GM18873 (cell line): ENCODE data around the gene ANKRD10.

Experiments used
- ATAC-seq: cut with Tn5 transposase; IDR thresholded peaks from one replicate; pipeline ENCODE4 v1.9.1; 2021; ENCODE audit warnings: mild to moderate bottlenecking, moderate library complexity, moderate number of reproducible peaks; ENCODE audit not compliant: unreplicated experiment, low FRiP score

Gene ANKRD10

DNA sequence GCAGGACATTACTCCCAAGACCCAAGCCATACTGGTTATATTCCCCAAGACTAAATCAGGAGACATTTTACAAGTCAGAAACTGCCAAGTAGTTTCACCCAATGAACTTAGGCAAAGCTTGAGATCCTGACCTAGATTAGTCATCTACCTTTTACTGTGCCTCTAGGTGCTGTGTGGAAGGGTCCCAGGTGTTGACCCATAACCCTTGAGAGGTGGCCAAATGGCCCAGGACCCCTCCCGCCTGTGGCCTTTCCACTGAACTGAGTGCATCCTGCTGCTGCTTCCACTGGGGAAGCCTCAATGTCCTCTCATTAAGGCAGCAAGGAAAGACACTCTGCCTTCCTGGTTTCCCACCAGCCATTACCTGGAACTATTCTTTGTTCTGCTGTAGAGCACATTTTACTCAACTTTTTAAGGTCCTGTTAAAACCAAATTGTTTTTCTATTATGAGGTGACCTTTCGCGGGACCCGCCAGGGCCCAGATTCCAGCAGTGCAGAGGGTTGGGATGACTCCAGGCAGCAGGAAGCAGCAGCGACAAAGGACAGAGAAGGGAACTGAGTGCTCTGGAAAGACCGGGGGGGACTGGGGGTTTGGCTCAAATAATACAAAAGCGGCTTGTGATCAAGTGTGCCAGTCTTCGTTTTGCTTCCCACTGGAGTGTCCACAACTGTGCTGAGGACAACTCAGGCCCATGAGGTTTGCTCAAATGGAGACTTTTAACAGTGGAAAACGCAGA, 27.1 kb downstream of the ANKRD10 start:
- no peak for ATAC-seq

DNA sequence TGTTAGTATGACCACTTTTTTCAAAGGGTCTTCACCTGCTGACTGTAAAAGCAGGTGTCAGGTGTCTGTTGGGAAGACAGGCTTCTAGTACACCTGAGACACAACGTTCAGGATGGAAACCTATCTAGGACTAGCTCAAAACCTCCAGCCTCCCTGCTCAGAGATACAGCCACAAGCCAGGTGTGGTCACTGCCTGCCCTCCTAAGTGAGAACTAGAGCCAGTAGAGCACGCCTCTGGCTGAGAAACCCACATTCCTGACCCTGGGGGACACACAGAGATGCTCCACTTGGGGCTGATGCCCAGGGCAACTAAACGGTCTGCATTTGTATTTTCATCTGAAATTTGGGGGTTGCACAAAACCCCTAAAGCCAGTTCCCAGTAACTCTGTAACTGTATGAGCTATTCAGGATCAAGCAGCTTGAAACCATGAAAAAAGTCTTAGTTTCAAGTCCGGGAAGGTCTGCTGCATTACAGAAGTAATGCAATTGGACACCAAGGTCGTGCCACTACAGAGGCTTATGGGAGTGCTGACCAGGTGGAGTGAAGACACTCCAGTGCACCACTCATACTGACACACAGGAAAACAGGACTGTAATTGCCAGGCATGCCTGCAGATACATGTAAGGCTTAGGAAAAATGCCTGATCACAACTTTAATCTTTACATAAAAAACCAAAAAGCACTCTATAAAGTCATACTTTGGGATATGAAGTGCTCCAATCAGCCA, 27.8 kb downstream of the ANKRD10 start:
- ATAC-seq: no peak

DNA sequence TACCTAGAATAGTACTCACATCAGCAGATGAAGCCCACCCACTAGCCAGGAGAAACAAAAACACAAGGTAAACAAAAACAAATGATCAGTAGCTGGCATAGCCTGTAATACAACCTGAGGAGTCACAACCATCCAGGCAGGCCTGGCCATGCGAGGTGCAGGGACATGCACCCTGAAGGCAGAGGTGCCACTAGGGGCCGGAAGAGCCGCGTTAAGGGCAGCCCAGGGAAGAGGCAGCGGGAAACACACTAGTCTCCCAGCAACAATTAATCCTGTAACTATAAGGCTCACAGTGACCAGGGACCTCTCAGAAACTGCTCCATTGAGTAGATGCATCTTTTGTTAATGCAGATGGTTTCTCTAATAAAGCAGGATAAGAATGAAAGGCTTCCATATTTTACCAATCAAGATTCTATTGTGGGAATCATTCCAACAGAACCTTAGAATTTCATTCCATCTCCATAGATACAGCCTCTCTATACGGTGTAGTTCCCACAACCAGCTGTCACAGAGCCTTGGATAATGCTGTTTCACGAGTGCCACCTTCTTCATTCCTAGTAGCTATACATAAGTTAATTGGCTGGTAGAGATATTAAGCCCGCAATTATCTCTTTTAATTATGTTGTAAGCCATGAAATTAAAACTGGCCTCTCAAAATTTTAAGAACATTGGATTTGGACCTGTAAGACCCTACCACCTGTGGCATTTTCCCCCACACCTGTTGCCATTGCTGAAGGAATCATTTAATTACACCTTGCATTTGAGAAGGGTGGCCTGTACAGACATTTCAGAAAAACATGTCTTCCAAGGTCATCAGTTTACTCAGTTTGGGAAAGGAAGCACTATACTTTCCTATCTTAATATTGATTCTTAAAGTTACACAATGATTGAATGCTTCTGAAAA, 28.7 kb downstream of the ANKRD10 start:
- no peak for ATAC-seq

DNA sequence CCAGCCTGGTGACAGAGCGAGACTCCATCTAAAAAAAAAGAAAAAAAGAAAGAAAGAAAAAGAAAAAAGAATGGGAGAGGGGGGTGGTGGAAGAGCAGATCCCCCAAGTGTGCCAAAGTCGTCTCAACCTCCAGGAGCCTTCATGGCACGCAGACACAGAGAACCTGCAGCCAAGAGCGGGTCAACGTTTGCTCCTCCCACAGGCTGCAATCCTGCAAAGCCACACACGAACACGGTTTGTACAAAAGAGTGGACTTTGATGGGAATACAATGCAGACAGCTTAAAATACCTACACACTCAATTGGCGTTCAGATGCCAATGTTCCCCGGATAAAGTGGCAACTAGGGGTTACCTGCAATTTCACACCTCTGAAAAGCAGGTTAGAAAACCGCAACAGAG, 29.4 kb downstream of the ANKRD10 start:
- ATAC-seq: no peak

DNA sequence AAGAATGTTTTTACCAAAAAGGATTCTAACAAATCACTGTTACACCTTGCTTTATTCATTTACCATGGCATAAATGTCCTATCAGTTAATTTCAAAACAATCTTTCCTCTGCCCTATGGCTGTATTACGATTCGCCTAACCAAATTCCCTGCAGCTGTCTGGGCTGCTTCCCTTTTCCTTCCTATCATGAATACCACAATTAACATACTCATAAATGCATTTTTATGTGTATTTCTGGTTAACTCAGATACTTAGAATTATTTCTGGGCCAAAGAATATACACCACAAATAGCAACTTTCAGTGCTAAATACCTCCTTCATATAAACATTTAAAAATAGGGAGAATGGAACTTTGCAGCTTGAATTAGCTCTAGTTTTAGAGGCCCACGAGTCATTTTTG, 30.4 kb downstream of the ANKRD10 start:
- ATAC-seq: no peak

DNA sequence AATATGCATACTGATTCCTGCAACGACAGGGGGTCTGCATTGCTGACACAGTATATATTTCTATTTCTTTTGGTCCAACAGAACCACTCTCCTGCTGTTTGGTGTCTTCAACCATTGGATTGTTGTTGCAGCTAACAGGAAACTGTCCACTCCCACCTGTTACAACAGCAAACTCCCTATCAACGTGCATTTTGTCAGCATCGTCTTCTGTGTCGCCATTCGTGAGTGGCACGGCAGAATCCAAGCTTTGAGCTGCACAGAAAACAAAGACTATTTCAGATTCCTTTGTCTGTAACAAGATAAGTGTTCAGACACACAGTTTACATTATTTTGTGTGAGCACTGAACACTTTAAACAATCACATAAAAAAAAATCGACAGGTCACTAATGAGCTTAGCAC, 31.3 kb downstream of the ANKRD10 start:
- no peak for ATAC-seq

DNA sequence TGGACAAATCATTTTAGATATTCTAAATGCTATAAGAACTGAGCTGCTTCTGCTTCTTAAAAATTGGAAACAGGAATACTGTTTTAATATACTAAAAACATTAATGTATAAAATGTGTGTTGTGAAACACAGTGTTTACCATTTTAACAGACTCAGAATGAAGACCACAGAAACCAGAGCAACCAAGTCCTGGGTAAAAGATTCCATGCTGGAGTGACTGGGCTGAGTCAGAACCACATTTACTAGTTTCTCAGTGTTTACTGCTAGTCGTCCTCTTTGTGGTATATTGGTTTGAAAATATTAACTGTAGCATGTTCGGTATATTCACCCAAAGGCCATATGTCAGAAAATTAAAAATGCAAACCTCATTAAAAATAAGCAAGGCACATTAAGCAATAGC, 31.9 kb downstream of the ANKRD10 start:
- ATAC-seq: no peak

DNA sequence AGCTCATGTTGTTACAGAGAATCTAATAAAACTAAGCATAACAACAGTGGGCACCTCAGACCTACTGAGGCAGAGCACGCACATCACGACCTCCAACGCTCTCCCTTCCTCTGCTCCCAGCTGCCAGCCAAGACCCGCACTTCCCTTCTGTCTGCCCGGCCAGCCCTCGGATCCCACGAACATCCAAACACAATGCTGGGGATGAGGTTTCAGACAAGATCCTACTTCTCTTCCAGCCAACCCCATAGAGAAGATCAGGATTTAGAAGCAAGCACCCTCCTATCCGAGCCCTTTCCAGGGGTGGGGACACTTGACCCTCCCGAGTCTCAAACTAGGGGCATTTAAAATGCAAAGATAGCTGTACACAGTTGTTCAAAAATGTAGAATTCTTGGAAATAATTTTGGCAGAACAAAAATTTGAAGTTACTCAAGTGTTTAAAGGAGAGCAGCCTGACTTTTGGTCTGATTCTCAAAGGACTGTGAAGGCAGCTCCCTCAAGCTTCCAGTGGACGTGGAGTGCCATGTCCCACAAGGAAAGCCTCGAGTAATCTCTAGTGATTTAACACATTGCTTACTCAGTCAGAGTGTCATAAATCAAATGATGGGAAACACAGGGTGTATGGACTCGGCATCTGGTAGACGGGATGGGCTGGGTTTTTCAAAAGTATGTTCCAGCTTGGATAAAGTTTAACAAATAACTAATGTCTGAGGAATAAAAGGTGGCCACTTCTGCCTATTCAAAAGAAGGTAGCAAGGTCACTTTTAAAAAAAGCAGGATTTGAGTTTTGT, 32.8 kb downstream of the ANKRD10 start:
- ATAC-seq: no peak

DNA sequence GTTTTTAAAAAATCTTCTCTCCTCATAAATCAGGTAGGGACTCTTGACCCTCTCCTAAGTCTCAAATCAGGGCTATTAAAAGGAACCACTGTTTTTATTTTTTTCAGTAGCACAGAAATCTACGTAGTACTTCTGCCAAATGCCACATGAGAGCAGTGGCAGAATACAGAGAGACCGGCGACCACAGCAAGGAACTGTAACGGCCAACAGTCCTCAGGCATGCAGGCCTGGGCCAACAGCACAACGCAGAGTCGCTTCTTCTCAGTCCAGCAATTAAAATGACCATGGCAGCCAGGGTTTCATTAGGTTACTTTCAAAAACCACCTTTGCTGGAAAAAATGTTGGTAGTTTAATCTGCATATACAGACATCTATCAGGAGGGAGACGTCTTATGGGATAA, 34.2 kb downstream of the ANKRD10 start:
- no peak for ATAC-seq

DNA sequence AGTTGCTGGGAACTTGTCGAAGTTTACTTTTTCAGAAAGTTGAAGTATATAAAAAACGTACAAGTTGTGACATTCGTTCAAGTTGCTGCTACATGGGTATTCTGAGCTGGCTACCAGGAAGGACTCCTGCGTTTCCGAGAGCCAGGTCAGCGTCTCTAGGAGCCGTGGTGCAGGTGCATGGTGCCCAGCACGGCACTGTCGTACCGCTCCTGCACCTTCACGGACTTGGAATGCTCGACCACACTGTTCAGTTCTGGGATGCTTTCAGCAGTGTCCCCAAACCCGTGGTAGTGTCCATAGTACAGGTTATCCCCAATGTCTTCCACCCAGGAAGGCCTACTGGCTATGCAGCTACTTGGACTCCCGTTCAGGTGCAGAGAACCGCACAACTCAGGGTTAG, 35.4 kb downstream of the ANKRD10 start:
- ATAC-seq: no peak

DNA sequence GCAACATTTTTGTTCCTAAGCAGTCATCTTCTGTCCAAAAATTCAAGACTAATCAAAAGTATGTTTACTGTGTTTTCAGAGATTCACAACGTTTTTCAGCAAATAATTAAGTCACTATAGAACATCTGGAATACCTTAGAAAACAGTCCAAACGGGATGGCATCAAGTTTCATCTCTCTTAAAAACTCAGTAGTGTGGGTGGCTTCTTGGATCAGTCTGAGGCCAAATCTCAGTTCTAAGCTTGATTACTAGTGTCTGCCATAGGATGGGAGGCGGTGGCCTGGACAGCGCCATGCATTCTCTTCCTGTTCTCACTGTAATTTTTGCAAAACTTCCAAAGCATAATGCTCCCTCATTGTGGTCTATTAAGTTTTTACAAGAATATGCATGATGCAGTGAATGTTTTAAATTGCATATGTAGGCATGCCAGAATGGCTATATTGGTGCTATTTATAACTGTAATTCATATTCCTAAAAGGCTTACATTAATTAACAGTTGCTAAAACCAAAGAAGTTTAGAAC, 37.1 kb downstream of the ANKRD10 start:
- no peak for ATAC-seq

DNA sequence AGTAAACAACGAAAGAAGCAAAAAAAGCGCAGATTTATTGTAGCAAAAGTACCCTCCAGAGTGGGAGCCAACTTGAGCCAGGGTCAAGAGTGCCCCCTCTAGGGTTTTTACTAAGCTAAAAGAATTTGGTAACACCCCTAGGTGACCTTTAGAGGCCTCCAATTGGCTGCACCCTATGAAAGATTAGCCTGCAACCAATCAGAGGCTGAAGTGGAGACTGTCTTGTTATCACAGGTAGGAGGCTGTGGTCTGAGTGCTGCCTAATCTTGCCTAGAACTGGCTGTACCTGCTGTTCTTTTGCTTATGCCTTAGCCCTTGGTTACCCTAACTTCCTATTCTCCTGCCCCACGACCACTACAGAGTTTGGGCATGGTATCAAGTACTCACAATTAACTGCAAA, 38.3 kb downstream of the ANKRD10 start:
- no peak for ATAC-seq

DNA sequence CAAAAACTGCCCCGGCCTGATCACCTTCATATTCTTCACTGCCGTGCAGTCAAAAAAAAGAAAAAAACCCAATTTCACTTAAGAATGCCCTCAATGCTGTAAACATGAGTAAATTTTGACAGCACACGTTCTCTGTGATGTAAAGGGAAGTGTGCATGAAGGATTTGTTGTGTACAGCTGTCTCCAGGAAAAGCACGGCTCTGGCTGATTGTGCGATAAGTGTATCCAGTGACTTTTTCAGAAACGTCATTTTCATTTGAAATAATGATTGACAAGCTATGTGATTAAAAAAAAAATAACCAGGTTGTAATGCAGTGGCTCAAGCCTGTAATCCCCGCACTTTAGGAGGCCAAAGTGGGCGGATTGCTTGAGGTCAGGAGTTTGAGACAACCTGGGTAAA, 39.6 kb downstream of the ANKRD10 start:
- no peak for ATAC-seq

DNA sequence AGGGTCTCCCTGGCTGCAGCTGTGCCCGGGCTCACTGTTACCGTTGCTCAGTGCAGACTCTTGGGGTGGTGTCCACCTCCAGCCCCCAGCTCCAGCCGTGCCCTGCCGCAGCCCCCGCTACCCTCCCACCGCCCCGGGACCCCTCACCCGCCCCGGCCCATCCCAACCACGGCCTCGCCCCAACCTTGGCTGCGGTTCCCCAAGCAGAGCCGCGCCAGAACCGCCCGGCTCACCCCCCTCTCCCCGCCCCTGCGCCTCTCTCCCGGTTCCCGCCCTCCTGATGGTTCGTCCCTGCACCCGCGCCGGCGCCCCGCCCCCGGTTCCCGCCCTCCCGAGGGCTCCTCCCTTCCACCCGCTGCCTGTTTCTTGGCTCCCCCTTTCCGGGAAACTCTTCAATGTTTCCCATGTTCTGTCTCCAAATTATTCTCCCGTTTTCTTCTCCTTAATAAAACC, 40.3 kb downstream of the ANKRD10 start:
- ATAC-seq: no peak

DNA sequence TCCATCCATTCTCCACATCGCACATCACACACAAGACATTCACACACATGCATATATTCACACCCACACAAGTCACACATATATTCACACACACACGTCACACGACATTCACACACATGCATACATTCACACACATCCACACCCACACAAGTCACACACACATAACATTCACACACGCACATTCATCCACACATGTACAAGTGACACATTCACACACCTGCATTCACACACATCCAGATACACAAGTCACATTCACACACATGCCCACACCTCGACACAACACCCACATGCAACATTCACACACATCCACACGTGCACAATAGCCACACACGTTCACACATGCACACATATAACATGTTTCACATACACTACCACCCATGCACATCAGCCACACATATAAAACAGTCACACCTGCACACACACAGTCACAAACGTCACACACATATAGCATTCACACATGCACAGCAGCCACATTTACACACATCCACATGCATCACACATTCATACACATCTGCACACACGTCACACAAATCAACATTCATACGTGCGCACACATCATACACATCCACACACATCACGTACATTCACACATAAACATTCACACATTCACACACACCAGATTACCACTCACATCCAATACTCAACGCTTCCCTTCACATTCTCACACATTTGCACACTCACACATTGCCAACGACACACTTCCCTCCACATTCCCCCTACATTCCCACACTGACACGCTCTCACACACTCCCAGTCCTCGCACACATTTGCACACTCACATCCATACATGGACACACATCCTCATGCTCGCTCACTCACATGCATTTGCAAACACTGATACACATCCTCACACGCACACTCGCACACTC, 41.0 kb downstream of the ANKRD10 start:
- no peak for ATAC-seq

DNA sequence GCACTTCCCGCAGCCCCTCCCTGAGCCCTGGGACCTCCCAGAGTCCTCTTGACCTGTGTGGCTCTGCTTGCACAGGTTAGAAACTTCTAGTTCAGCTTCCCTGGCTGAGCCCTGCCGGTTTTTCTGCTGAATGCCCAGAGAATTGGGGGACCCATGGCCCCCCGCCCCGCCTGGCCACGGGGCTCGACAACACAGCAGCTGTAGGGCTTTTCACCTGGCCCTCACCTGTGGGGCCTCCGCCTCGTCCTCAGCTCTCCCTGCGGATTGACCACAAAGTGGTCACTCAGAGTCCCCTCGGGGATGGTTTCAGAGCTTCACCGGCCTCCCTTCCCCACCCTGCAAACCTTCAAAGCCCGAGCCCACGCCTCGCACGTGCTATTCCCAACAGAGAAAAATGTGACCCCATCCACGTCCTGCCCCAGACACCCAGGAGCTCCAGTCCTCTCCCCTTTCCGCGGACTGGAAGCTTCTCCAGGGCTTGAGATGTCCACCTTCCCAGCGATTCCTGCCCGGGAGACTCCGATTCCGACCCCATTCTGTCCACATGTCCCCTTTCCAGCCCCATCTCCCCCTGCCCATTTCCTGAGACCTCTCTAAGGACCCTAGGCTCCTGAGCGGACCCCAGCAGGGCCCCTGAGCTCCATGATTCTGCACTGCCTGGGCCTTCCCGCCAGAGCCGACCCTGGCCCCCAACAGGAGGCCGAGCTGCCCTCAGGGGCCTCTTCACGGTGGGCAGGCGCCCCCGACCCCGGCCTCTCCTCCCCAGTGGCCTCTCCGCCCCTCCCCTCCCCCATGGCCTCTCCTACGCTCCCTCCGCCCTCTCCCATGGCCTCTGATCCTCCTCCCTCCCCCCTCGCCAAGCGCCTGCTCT, 41.9 kb downstream of the ANKRD10 start:
- no peak for ATAC-seq

DNA sequence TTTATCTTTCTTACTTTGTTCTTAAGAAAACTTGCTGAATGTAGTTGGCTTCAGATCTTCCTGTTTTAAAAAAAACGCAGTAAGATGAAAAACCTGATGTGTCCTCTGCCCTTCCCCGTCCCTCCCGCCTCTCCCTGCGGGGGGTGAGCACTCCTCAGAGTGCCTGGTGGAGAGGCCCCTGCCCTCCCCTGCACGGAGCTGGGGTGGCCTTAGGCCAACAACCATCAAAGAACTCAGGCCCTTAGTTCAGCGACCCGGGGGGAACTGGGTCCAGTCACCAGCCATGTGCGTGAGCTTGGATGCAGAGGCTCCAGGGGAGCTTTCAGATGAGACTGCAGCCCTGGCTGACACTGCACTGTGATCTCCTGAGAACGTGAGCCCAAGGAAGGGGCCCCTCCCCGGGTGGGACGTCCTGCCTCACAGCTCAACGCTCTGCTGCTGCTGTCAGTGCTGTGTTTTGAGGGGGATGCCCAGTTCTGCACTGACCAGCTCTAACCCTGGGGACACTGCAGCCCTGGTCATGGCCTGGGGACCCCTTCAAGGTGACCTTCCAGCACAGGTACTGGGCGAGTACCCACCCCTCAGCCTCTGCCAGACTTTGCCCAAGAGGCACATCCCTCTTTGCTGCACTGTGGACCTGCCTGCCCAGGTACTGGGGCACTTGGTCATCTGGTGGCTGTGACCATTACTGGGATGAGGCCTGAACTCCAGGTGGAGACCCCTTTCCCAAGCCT, 42.7 kb downstream of the ANKRD10 start:
- ATAC-seq: no peak
